HL-60 (cell line): Measurements from ENCODE around the gene RBMS3.

Experiments
- DNase-seq, 2 experiments: peaks; one replicate each; pipeline ENCODE4 v3.0.0-alpha.2; 2010 to 2020; ENCODE audit warnings: low read depth in 1 of 2, low spot score in 1 of 2
- H3K27ac ChIP-seq: fragments of 250-450 bp; sonication (Bioruptor Pico); replicated peaks from 2 replicates; pipeline ENCODE4 v1.5.1; 2020; ENCODE audit warnings: mild to moderate bottlenecking, moderate library complexity
- H3K27me3 ChIP-seq: fragments of 250-450 bp; sonication (Bioruptor Pico); 2 replicates; pipeline ENCODE4 v1.5.1; 2021; ENCODE audit warnings: mild to moderate bottlenecking, moderate library complexity; ENCODE audit not compliant: insufficient read depth, poor library complexity, severe bottlenecking
- H3K4me3 ChIP-seq: replicated peaks from 2 replicates; pipeline ENCODE4 v1.5.1; 2011; ENCODE audit warnings: mild to moderate bottlenecking, control low read depth, low read length; ENCODE audit not compliant: insufficient read depth
- GABPA ChIP-seq: IDR thresholded peaks from 2 replicates; pipeline ENCODE4 v1.6.1; 2012; ENCODE audit warnings: low read depth
- POLR2AphosphoS5 ChIP-seq: IDR thresholded peaks from 2 replicates; pipeline ENCODE4 v1.6.1; 2012; ENCODE audit warnings: low read depth
- SPI1 ChIP-seq: IDR thresholded peaks from 2 replicates; pipeline ENCODE4 v1.6.1; 2012; ENCODE audit warnings: low read depth, mild to moderate bottlenecking, borderline replicate concordance
- TF ChIP-seq, protein P1 (sequence below): IDR thresholded peaks from 2 replicates; pipeline ENCODE4 v1.6.1; 2012; ENCODE audit warnings: low read depth; ENCODE audit not compliant: insufficient replicate concordance
- TF ChIP-seq, protein P2 (sequence below): IDR thresholded peaks from one replicate; pipeline ENCODE4 v1.5.1; 2011; ENCODE audit warnings: low read length, control low read depth, inconsistent platforms; ENCODE audit not compliant: insufficient read depth

The RBMS3 gene

DNA sequence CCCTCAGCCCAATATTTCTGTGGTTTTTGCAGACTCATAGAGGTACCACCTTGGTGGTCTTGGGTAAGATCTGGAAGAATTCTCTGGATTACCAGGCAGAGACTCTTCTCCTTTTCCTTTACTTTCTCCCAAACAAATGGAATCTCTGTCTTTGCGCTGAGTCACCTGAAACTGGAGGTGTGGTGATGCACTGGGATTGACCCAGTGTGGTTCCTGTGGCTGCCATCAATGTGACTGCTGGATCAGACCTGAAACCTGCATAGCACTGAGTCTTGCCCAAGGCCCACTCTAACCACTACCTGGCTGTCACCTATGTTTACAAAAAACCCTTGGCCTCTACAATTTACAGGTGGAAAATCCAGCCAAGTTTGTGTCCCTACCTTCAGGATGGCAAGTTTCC is 295.3 kb downstream of the RBMS3 start:
- no peaks in the 10 kb centered on the region for H3K27me3 ChIP-seq
- TF ChIP-seq SPI1 (no peak), POLR2AphosphoS5 (no peak), GABPA (no peak)
- TF ChIP-seq, protein P1, sequence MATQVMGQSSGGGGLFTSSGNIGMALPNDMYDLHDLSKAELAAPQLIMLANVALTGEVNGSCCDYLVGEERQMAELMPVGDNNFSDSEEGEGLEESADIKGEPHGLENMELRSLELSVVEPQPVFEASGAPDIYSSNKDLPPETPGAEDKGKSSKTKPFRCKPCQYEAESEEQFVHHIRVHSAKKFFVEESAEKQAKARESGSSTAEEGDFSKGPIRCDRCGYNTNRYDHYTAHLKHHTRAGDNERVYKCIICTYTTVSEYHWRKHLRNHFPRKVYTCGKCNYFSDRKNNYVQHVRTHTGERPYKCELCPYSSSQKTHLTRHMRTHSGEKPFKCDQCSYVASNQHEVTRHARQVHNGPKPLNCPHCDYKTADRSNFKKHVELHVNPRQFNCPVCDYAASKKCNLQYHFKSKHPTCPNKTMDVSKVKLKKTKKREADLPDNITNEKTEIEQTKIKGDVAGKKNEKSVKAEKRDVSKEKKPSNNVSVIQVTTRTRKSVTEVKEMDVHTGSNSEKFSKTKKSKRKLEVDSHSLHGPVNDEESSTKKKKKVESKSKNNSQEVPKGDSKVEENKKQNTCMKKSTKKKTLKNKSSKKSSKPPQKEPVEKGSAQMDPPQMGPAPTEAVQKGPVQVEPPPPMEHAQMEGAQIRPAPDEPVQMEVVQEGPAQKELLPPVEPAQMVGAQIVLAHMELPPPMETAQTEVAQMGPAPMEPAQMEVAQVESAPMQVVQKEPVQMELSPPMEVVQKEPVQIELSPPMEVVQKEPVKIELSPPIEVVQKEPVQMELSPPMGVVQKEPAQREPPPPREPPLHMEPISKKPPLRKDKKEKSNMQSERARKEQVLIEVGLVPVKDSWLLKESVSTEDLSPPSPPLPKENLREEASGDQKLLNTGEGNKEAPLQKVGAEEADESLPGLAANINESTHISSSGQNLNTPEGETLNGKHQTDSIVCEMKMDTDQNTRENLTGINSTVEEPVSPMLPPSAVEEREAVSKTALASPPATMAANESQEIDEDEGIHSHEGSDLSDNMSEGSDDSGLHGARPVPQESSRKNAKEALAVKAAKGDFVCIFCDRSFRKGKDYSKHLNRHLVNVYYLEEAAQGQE, result no peak
- TF ChIP-seq, protein P2, sequence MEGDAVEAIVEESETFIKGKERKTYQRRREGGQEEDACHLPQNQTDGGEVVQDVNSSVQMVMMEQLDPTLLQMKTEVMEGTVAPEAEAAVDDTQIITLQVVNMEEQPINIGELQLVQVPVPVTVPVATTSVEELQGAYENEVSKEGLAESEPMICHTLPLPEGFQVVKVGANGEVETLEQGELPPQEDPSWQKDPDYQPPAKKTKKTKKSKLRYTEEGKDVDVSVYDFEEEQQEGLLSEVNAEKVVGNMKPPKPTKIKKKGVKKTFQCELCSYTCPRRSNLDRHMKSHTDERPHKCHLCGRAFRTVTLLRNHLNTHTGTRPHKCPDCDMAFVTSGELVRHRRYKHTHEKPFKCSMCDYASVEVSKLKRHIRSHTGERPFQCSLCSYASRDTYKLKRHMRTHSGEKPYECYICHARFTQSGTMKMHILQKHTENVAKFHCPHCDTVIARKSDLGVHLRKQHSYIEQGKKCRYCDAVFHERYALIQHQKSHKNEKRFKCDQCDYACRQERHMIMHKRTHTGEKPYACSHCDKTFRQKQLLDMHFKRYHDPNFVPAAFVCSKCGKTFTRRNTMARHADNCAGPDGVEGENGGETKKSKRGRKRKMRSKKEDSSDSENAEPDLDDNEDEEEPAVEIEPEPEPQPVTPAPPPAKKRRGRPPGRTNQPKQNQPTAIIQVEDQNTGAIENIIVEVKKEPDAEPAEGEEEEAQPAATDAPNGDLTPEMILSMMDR, result no peak
- DNase-seq, result no peak
- no peak overlapping the region for H3K4me3 ChIP-seq
- no peak overlapping the region for H3K27ac ChIP-seq

DNA sequence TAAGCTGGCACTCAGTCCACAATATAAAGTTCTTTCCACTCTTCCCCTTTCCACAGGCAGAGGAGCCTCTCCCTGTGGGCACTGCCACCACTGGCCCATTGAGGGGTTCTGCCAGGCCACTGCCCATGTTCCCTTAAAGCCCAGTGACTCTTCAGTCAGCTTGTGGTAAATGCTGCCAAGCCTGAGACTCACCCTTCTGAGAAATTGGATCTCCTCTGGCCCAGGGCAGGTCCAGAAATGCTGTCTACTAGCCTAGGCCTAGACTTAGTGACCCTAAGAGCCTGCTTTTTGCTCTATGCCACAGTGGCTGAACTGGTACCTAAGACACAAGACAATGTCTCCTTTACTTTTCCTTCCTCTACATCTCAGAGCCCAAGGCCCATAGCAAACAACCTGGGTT is 295.8 kb downstream of the RBMS3 start:
- Histone ChIP-seq H3K27me3 (no peaks in the 10 kb centered on the region), H3K4me3 (no peak overlapping the region), H3K27ac (no peak overlapping the region)
- TF ChIP-seq POLR2AphosphoS5, result no peak
- TF ChIP-seq, protein P2, result no peak
- TF ChIP-seq, protein P1, result no peak
- no peak for TF ChIP-seq SPI1
- no peak for TF ChIP-seq GABPA
- DNase-seq, result no peak

DNA sequence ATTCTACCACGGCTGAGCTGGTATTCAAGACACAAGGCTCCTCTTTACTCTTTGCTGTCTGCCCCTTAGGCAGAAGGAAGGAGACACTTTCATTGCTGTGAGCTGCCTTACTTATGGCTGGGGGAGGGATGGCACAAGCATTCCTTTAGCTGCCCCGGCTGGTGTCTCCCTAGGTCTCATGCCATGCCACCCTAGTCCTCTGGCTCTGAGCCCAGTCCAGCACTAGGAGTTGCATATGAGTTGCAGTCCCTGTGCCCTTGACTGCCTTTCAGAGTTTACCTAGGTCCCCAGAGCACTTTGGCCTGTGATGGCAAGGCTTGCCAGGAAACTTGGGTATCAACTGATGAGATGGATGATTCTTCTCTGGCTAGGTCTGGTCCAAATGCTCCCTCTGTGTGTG is 296.4 kb downstream of the RBMS3 start:
- Histone ChIP-seq H3K27me3 (no peaks in the 10 kb centered on the region), H3K27ac (no peak overlapping the region), H3K4me3 (no peak overlapping the region)
- TF ChIP-seq, protein P2, result no peak
- TF ChIP-seq SPI1 (no peak), POLR2AphosphoS5 (no peak), GABPA (no peak)
- TF ChIP-seq, protein P1, result no peak
- DNase-seq, result no peak
